B cell (primary cell): ENCODE data around the gene COMMD1. TPM values are rescaled to one million over a fixed set of nuclear protein-coding genes. Genes with fewer than 3 reads are reported as not detected.
"Not testable (repeated sequence)": the region's sequence is repeated elsewhere in the genome, so short reads cannot be mapped to it uniquely, and the experiment has no call there.

ENCODE experiments used
- ATAC-seq: fragments of 200-7000 bp; cut with Tn5 transposase; one replicate; pipeline ENCODE4 v1.10.0; 2021; ENCODE audit warnings: low read depth, mild to moderate bottlenecking, moderate number of reproducible peaks, moderate library complexity
- CTCF ChIA-PET: fragments of 350-600 bp; sonication (Branson Sonifier 250); formaldehyde crosslinking; loops from one replicate; lab custom pipeline; 2021; ENCODE audit warnings: antibody characterized with exemption, inconsistent platforms; lab: Charles Lee
- POLR2A ChIA-PET: fragments of 350-600 bp; sonication (Branson Sonifier 250); formaldehyde crosslinking; loops from one replicate; lab custom pipeline; 2021; ENCODE audit warnings: antibody characterized with exemption; lab: Charles Lee
- DNase-seq: peaks from one replicate; pipeline ENCODE4 v3.0.0; 2013
- H2AFZ ChIP-seq: 2 replicates; pipeline ENCODE4 v1.6.1; 2012; ENCODE audit warnings: mild to moderate bottlenecking, low read depth, low read length; ENCODE audit not compliant: insufficient read depth, poor library complexity, severe bottlenecking
- H3K27ac ChIP-seq, 2 donors: 1 replicate in 1 of 2; 2 replicates in 1 of 2; pipeline ENCODE4 v1.5.1; 2012 to 2013; ENCODE audit warnings: low read length in 2 of 2, mild to moderate bottlenecking in 2 of 2, moderate library complexity in 1 of 2
- H3K27me3 ChIP-seq, 4 experiments: fragments of 200-600 bp in 1 of 4; sonication (generic) in 1 of 4; replicated peaks in 1 of 4; 1 replicate in 2 of 4; 2 replicates in 2 of 4; pipeline versions ENCODE4 v1.6.1 to v1.7.0; 2013 to 2016; ENCODE audit warnings: low read length in 3 of 4, mild to moderate bottlenecking in 2 of 4, mixed read lengths in 1 of 4, moderate library complexity in 1 of 4; ENCODE audit not compliant: insufficient read depth in 4 of 4, control insufficient read depth in 3 of 4; ENCODE audit errors: control extremely low read depth in 1 of 4
- H3K36me3 ChIP-seq, 2 experiments: replicated peaks in 1 of 2; 1 replicate in 1 of 2; 2 replicates in 1 of 2; pipeline versions ENCODE4 v1.6.1 to v1.7.1; 2013; ENCODE audit warnings: low read length in 1 of 2; ENCODE audit not compliant: insufficient read depth in 2 of 2, control insufficient read depth in 1 of 2; ENCODE audit errors: control extremely low read depth in 1 of 2, extremely low read depth in 1 of 2
- H3K4me1 ChIP-seq, 2 donors: fragments of 200-600 bp in 1 of 2; sonication (generic) in 1 of 2; 1 replicate in 1 of 2; 2 replicates in 1 of 2; pipeline versions ENCODE4 v1.5.1 to v1.6.1; 2013 to 2017; ENCODE audit warnings: low read length in 2 of 2; ENCODE audit not compliant: control insufficient read depth in 2 of 2, insufficient read depth in 2 of 2
- H3K4me2 ChIP-seq: replicated peaks from 2 replicates; pipeline ENCODE3; 2012; ENCODE audit warnings: mild to moderate bottlenecking, low read depth, low read length; ENCODE audit not compliant: poor library complexity, severe bottlenecking
- H3K4me3 ChIP-seq, 5 experiments: fragments of 200-600 bp in 1 of 5; sonication (generic) in 1 of 5; 1 replicate in 3 of 5; 2 replicates in 2 of 5; pipeline versions ENCODE4 v1.5.1 to v1.7.0; 2011 to 2016; ENCODE audit warnings: low read length in 4 of 5, mild to moderate bottlenecking in 4 of 5, low read depth in 2 of 5, control low read depth in 1 of 5, moderate library complexity in 1 of 5; ENCODE audit not compliant: insufficient read depth in 1 of 5; ENCODE audit errors: control extremely low read depth in 1 of 5, extremely low read depth in 1 of 5
- H3K79me2 ChIP-seq: fragments of 200-600 bp; sonication (generic); one replicate; pipeline ENCODE4 v1.6.0; 2016; ENCODE audit warnings: low read length; ENCODE audit not compliant: control insufficient read depth, insufficient read depth
- H3K9ac ChIP-seq: fragments of 200-600 bp; sonication (generic); 2 replicates; pipeline ENCODE4 v1.6.1; 2017; ENCODE audit warnings: mild to moderate bottlenecking, low read length, moderate library complexity
- H3K9me3 ChIP-seq, 3 donors: one replicate each; pipeline versions ENCODE4 v1.6.1 to v1.7.1; 2013; ENCODE audit warnings: low read length in 2 of 3; ENCODE audit not compliant: control insufficient read depth in 2 of 3, insufficient read depth in 1 of 3; ENCODE audit errors: control extremely low read depth in 1 of 3
- H4K20me1 ChIP-seq: 2 replicates; pipeline ENCODE4 v1.6.0; 2012; ENCODE audit warnings: mild to moderate bottlenecking, low read length; ENCODE audit not compliant: insufficient read depth, control insufficient read depth, poor library complexity, severe bottlenecking
- H3K27ac Mint-ChIP-seq: one replicate; pipeline ENCODE4 v1.8.0; 2021; ENCODE audit warnings: mixed read lengths
- H3K27me3 Mint-ChIP-seq: one replicate; pipeline ENCODE4 v1.8.0; 2021; ENCODE audit warnings: mixed read lengths
- H3K4me1 Mint-ChIP-seq: one replicate; pipeline ENCODE4 v1.8.0; 2021; ENCODE audit warnings: mixed read lengths
- H3K4me3 Mint-ChIP-seq: one replicate; pipeline ENCODE4 v1.8.0; 2021; ENCODE audit warnings: mixed read lengths
- H3K9me3 Mint-ChIP-seq: one replicate; pipeline ENCODE4 v1.8.0; 2022; ENCODE audit warnings: mixed read lengths; ENCODE audit not compliant: insufficient read depth
- EZH2 ChIP-seq: IDR thresholded peaks from 2 replicates; pipeline ENCODE4 v1.6.1; 2012; ENCODE audit warnings: borderline replicate concordance, low read depth, mild to moderate bottlenecking, moderate library complexity, low read length; ENCODE audit not compliant: insufficient read depth, poor library complexity, severe bottlenecking
- WGBS: methylation state at CpG from one replicate; pipeline ENCODE4 v1.1.5; 2013; ENCODE audit warnings: missing lambda C conversion rate; ENCODE audit not compliant: insufficient coverage; 5-methylcytosine and 5-hydroxymethylcytosine counted together
- intact Hi-C: fragments of 100-400 bp; cut with micrococcal nuclease; formaldehyde crosslinking; loops from one replicate; pipeline ENCODE4 v1.10.0; 2022
- polyA plus RNA-seq: library from polyadenylated mRNA; depleted of rRNA; stranded (reverse); fragments of >200 nt; gene quantifications from 2 replicates; pipeline ENCODE4 v1.2.3, GENCODE V29; 2012
- total RNA-seq, 2 donors: library from RNA; stranded (reverse); fragments of 120-200 nt in 1 of 2; gene quantifications; 1 replicate in 1 of 2; 2 replicates in 1 of 2; pipeline versions ENCODE4 v1.2.3 to v1.2.4, GENCODE V29; 2013 to 2022
- TF ChIP-seq, protein P1 (sequence below): fragments of 200-600 bp; IDR thresholded peaks from one replicate; pipeline ENCODE4 v1.8.0; 2022; ENCODE audit warnings: antibody characterized with exemption, mild to moderate bottlenecking

The COMMD1 gene
- total and polyA plus RNA-seq, 2 donors (not counting 1 experiment from before 2014, with no cell fraction given): 20.6 to 25.1 TPM

DNA sequence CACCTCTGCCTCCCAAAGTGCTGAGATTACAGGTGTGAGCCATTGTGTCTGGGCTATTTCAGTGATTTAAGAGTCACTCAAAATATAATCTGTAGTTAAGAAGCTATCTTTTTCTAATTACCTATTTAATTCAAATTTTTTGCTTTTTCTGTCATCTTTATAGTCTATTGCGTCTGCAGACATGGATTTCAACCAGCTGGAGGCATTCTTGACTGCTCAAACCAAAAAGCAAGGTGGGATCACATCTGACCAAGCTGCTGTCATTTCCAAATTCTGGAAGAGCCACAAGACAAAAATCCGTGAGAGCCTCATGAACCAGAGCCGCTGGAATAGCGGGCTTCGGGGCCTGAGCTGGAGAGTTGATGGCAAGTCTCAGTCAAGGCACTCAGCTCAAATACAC lies 95.1 kb downstream of the COMMD1 start:
- Histone ChIP-seq H4K20me1 (no peaks in the 10 kb centered on the region), H3K9ac (no peak overlapping the region), H3K79me2 (peaks cover 15% of the 10 kb centered on the region), H3K4me2 (no peak overlapping the region), H3K4me3 (no peak overlapping the region), H2AFZ (no peak overlapping the region), H3K27ac (no peak overlapping the region), H3K36me3 (peaks cover 0 to 9% of the 10 kb centered on the region in 2 experiments), H3K27me3 (no peaks in the 10 kb centered on the region), H3K4me1 (no peaks in the 10 kb centered on the region), H3K9me3 (peaks cover 0 to 2% (median 0%) of the 10 kb centered on the region in 3 donors)
- ChIA-PET CTCF (interaction anchor here (0.9 to 1.3 kb wide), 2 partner anchors 73 to 411 kb away, joined by 3 to 5 read pairs; no protein-coding TSS in a partner anchor), POLR2A (no interaction called here)
- DNase-seq: no peak
- WGBS: no CpG with 5 or more reads among the region's 5 CpGs
- no peak for TF ChIP-seq EZH2
- TF ChIP-seq, protein P1, sequence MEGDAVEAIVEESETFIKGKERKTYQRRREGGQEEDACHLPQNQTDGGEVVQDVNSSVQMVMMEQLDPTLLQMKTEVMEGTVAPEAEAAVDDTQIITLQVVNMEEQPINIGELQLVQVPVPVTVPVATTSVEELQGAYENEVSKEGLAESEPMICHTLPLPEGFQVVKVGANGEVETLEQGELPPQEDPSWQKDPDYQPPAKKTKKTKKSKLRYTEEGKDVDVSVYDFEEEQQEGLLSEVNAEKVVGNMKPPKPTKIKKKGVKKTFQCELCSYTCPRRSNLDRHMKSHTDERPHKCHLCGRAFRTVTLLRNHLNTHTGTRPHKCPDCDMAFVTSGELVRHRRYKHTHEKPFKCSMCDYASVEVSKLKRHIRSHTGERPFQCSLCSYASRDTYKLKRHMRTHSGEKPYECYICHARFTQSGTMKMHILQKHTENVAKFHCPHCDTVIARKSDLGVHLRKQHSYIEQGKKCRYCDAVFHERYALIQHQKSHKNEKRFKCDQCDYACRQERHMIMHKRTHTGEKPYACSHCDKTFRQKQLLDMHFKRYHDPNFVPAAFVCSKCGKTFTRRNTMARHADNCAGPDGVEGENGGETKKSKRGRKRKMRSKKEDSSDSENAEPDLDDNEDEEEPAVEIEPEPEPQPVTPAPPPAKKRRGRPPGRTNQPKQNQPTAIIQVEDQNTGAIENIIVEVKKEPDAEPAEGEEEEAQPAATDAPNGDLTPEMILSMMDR: no peak
- intact Hi-C loops: no loop called here
- no peak overlapping the region for H3K4me3 Mint-ChIP-seq
- H3K4me1 Mint-ChIP-seq: no peaks in the 10 kb centered on the region
- no peak for ATAC-seq
- H3K27ac Mint-ChIP-seq: no peak overlapping the region
- no peaks in the 10 kb centered on the region for H3K9me3 Mint-ChIP-seq
- H3K27me3 Mint-ChIP-seq: no peaks in the 10 kb centered on the region

DNA sequence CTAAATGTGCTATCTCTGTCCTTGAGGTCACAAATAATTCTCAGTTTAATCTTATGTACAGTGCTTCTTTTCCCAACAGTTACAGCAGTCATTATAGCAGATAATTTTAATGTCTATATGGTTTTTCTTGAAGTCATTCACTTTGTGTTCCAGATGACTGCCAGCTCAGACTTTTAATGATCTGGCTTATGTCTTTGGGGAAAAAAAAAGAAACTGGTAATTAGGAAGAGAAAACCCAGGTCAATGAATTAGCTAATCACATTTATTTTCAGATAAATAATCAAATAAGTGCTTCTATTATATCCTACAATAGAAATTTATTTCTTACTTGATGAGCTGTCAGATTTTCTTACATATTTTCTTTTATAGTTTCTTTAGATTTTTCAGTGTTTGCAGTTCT lies 96.0 kb downstream of the COMMD1 start:
- H3K4me2 ChIP-seq: no peak overlapping the region
- H4K20me1 ChIP-seq: no peaks in the 10 kb centered on the region
- H2AFZ ChIP-seq: no peak overlapping the region
- no peaks in the 10 kb centered on the region for H3K4me1 Mint-ChIP-seq
- ChIA-PET CTCF (interaction anchor here (1.3 kb wide), 1 partner anchor 410 kb away, joined by 5 read pairs; no protein-coding TSS in a partner anchor), POLR2A (no interaction called here)
- H3K27me3 Mint-ChIP-seq: no peaks in the 10 kb centered on the region
- H3K9me3 Mint-ChIP-seq: no peaks in the 10 kb centered on the region
- H3K27me3 ChIP-seq: no peaks in the 10 kb centered on the region
- no peak overlapping the region for H3K27ac ChIP-seq
- DNase-seq (no peak), ATAC-seq (no peak)
- no peaks in the 10 kb centered on the region for H3K4me1 ChIP-seq
- no peak overlapping the region for H3K4me3 ChIP-seq
- no peak overlapping the region for H3K9ac ChIP-seq
- peaks cover 6% of the 10 kb centered on the region for H3K79me2 ChIP-seq
- H3K4me3 Mint-ChIP-seq: no peak overlapping the region
- peaks cover 0 to 2% (median 0%) of the 10 kb centered on the region in 3 donors for H3K9me3 ChIP-seq
- intact Hi-C loops: no loop called here
- TF ChIP-seq, protein P1: no peak
- TF ChIP-seq EZH2: no peak
- peaks cover 0 to 9% of the 10 kb centered on the region in 2 experiments for H3K36me3 ChIP-seq
- H3K27ac Mint-ChIP-seq: no peak overlapping the region

DNA sequence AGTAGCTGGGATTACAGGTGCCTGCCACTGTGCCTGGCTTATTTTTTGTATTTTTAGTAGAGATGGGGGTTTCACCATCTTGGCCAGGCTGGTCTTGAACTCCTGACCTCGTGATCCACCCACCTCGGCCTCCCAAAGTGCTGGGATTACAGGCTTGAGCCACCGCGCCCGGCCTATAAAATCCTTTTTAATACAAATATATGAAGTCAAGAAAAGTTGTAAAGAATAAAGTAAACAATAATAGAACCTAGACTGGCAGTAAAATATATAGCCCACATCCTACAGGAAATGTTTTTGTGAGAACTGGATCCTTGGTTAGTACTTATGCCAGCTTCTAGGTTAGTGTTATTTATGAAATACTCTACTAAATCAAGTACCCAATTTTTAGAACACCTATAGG lies 99.0 kb downstream of the COMMD1 start:
- CTCF ChIA-PET, H3K36me3 ChIP-seq, DNase-seq, H2AFZ ChIP-seq, H4K20me1 ChIP-seq, H3K4me1 Mint-ChIP-seq, H3K27me3 ChIP-seq, H3K9me3 ChIP-seq, intact Hi-C loops, H3K27ac Mint-ChIP-seq, H3K27ac ChIP-seq, H3K79me2 ChIP-seq, POLR2A ChIA-PET, H3K4me1 ChIP-seq, H3K4me3 ChIP-seq, H3K9ac ChIP-seq, H3K9me3 Mint-ChIP-seq, ATAC-seq, H3K4me2 ChIP-seq, H3K4me3 Mint-ChIP-seq, H3K27me3 Mint-ChIP-seq: not testable (repeated sequence)
- WGBS: no CpG with 5 or more reads among the region's 5 CpGs
